GM12872 (cell line): ENCODE data around the gene PTX4.

Experiments
- CTCF ChIP-seq: IDR thresholded peaks from 3 replicates; pipeline ENCODE4 v1.5.1; 2011; ENCODE audit warnings: low read depth, mild to moderate bottlenecking, low read length, moderate library complexity; ENCODE audit not compliant: insufficient read depth

Gene PTX4

GRCh38 chr16:1451702-1452392 is 36.9 kb downstream of the PTX4 start:
- no peak for TF ChIP-seq CTCF

- TF ChIP-seq CTCF: no peak
Measured at GRCh38 chr16:1450841-1451240, 37.9 kb downstream of the PTX4 start.

GRCh38 chr16:1450218-1450617 is 38.5 kb downstream of the PTX4 start:
- TF ChIP-seq CTCF: no peak

GRCh38 chr16:1449201-1449788 is 39.4 kb downstream of the PTX4 start:
- TF ChIP-seq CTCF: no peak

GRCh38 chr16:1448536-1449116 is 40.1 kb downstream of the PTX4 start:
- TF ChIP-seq CTCF: no peak

- TF ChIP-seq CTCF: no peak
Measured at GRCh38 chr16:1447965-1448364, 40.8 kb downstream of the PTX4 start.

GRCh38 chr16:1446296-1447080 is 42.3 kb downstream of the PTX4 start:
- no peak for TF ChIP-seq CTCF
